ENCODE results near the gene PDAP1.
A peak's percentile ranks its signal among the peaks of the same experiment; 100 is the strongest.

Gene PDAP1

DNA sequence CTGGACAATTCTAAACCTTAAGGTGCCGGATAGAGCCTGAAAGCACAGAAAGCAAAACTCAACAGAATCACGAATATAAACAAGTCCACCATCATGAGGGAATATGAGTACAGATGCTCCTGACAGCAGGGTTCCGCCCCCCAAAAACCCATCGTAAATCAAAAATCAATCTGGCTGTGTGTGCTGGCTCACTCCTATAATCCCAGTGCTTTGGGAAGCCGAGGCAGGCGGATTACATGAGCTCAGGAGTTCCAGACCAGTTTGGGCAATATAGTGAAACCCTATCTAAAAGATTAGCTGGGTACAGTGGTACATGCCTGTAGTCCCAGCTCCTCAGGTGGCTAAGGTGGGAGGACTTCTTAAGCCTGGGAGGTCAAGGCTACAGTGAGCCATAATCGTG is 12.6 kb upstream of the PDAP1 start:
- TF ChIP-seq, protein P1, sequence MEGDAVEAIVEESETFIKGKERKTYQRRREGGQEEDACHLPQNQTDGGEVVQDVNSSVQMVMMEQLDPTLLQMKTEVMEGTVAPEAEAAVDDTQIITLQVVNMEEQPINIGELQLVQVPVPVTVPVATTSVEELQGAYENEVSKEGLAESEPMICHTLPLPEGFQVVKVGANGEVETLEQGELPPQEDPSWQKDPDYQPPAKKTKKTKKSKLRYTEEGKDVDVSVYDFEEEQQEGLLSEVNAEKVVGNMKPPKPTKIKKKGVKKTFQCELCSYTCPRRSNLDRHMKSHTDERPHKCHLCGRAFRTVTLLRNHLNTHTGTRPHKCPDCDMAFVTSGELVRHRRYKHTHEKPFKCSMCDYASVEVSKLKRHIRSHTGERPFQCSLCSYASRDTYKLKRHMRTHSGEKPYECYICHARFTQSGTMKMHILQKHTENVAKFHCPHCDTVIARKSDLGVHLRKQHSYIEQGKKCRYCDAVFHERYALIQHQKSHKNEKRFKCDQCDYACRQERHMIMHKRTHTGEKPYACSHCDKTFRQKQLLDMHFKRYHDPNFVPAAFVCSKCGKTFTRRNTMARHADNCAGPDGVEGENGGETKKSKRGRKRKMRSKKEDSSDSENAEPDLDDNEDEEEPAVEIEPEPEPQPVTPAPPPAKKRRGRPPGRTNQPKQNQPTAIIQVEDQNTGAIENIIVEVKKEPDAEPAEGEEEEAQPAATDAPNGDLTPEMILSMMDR (IDR thresholded peaks at IDR 0.05) = no peak

DNA sequence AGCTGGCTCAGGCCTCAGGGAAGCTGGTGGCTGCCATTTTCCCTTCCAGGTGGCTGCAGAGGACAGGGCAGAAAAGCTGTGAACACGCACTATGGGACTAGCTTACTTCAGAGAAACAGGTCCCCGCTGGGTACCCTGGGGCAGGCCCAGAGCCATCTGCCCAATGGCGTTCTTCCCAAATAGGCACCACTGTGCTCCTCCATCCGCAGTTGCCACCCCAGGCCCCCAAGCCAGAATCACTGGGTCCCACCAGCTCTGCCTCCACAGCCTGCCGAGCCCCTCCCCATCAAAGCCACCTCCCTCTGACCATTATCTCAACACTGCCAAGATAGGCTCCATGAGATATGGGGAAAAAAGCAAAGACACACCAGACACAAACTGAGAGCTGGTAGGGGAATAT is 11.8 kb upstream of the PDAP1 start:
- TF ChIP-seq, protein P1 (IDR thresholded peaks at IDR 0.05) = no peak

DNA sequence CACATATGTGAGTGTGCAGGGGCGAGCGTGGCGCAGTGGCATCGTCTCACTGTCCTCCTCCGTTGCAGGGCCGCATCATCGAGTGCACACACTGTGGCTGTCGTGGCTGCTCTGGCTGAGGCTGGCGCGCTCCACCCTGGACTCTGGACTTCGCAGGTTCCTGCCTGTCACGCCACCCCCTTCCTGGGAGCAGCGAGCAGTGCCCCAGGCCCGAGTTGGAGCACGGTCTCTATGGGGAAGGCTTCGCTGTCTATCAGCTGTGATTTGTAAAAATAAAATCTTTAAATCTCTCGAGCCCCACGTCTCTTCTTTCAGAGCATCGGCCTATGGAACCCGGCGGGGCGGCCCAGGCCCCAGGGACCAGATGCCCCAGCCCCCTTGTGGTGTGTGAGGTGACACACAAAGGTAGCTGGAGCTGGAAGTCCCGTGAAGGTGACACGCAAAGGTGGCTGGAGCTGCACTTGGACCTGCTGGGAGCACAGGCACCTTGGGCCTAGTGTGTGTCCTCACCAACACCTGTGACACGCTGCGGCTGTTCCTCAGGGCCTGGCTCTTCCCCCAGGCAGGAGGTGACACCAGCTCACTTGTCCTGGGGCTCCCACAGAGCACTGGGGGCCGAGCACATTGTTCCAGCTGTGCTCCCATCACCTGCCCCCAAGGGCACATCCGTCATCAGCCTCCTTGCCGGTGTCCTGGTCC is 11.1 kb upstream of the PDAP1 start:
- TF ChIP-seq, protein P1 (IDR thresholded peaks at IDR 0.05) = no peak

DNA sequence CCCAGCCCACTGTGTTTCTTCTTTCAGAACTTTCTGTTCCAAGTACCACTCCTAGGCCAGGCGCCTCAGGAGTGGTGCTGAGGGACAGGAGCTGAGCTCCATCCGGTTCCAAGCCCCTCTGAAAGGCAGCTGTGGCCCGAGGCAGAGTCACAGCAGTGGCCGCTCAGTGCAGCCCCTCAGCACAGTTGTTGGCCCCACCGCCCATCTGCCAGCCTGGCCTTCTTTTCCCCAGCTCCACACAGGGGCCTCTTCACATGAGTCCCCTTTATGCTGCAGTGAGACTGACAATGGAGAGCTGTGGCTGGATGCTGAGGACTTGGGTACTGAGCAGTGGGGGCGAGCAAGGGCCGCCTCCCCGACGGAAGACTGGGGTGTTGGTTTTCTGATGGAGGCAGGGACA is 9.9 kb upstream of the PDAP1 start:
- TF ChIP-seq, protein P1 (IDR thresholded peaks at IDR 0.05) = no peak

DNA sequence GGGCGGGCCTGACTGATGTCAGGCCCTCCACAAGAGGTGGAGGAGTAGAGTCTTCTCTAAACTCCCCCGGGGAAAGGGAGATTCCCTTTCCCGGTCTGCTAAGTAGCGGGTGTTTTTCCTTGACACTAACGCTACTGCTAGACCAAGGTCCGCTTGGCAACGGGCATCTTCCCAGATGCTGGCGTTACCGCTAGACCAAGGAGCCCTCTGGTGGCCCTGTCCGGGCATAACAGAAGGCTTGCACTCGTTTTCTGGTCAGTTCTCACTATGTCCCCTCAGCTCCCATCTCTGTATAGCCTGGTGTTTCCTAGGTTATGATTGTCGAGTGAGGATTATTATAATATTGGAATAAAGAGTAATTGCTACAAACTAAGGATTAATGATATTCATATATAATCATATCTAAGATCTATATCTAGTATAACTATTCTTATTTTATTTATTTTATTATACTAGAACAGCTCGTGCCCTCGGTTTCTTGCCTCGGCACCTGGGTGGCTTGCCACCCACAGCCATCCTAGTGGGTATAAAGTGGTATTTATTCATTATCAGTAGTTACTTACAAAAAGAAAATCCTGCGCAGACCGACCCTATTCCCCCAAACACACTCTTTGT is 7.2 kb upstream of the PDAP1 start:
- TF ChIP-seq, protein P1 (IDR thresholded peaks at IDR 0.05) = peak; percentile 70

DNA sequence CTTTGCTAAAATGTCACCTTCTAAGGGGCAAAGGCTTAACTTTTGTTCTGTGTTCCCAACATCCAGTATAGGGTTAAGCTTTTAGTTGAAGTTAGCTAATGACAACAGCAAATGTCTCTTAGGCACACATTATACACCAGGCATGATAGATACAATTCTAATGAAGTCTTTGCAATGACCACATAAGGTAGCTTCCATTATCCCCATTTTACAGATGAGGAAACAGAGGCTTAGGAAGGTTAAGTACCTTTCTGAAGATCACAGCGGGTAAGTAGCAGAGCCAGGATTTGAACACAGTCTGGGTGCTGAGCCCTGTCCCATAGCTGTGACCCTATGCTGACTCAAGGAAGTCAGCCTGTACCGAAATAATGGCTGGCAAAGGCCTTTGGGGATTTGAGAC is 2.2 kb upstream of the PDAP1 start:
- TF ChIP-seq, protein P1 (IDR thresholded peaks at IDR 0.05) = no peak

DNA sequence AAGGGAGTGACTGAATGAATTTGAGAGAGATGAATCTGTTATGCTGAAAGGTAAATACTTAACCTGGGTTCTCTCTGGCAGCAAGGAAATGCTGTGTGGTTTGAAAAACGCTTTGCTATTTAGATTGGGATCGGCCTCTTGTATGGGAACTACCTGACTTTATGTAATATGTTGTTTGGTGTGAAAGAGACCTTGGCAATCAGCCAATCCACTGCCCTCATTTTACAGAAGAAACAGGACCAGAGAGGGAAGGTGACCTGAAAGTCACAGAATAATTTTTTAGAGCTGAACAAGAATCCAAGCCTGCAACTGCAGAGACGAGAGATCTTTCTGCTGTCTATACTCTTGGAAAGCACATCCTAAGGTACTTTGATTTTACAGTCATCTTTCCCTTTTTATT is 1.4 kb upstream of the PDAP1 start:
- TF ChIP-seq, protein P1 (IDR thresholded peaks at IDR 0.05) = no peak
